ENCODE measurements around the gene IBA57. TPM values are rescaled to one million over a fixed set of nuclear protein-coding genes. Genes with fewer than 3 reads are reported as not detected.

Gene IBA57
- 4.1 to 6.6 TPM (median 5.9 TPM) in 5 replicates for total RNA-seq (2022; extraction: Qiagen RNA extraction)

GRCh38 chr1:228165372-228166169 is at the start of gene IBA57:
TSS of gene IBA57 (plus strand) at chr1:228165804. CDS start at chr1:228165817, 13 bp downstream.

GRCh38 chr1:228139931-228140723 is 25.5 kb upstream of the IBA57 start, which contains the start of gene GUK1:
TSS of gene GUK1 (plus strand) at chr1:228140279. CDS start at chr1:228140303, 24 bp downstream.

GRCh38 chr1:228149406-228150119 is 16.0 kb upstream of the IBA57 start, which contains the start of gene GJC2:
TSS of gene GJC2 (plus strand) at chr1:228149930. CDS start at chr1:228157759, 7,829 bp downstream.

GRCh38 chr1:228207851-228208821 is 42.5 kb downstream of the IBA57 start, which contains the start of gene OBSCN:
TSS of gene OBSCN (plus strand) at chr1:228208044. CDS start at chr1:228211784, 3,740 bp downstream.

Other genes starting within 250 kb of the IBA57 start
- gene WNT9A, start 217.9 kb upstream of the IBA57 start, total RNA-seq (2022; extraction: Qiagen RNA extraction), result 6.8 to 10.2 TPM (median 7.9 TPM) in 5 replicates
- 0.04 to 0.06 TPM in 2 of 5 replicates, not detected in the others for gene WNT3A, start 158.8 kb upstream of the IBA57 start, total RNA-seq (2022; extraction: Qiagen RNA extraction)
- gene ARF1, start 83.1 kb upstream of the IBA57 start, total RNA-seq (2022; extraction: Qiagen RNA extraction), result 374 to 460 TPM (median 440 TPM) in 5 replicates
- 29.4 to 41.3 TPM (median 39.2 TPM) in 5 replicates for gene C1orf35, start 62.5 kb upstream of the IBA57 start, total RNA-seq (2022; extraction: Qiagen RNA extraction)
- gene MRPL55, start 56.5 kb upstream of the IBA57 start, total RNA-seq (2022; extraction: Qiagen RNA extraction), result 76.4 to 92.1 TPM (median 83.8 TPM) in 5 replicates
- 116 to 157 TPM (median 153 TPM) in 5 replicates for gene GUK1, start 25.5 kb upstream of the IBA57 start, total RNA-seq (2022; extraction: Qiagen RNA extraction)
- gene GJC2, start 15.9 kb upstream of the IBA57 start, total RNA-seq (2022; extraction: Qiagen RNA extraction), result 0.09 to 0.58 TPM (median 0.41 TPM) in 5 replicates
- 4.5 to 5.5 TPM (median 4.9 TPM) in 5 replicates for gene OBSCN, start 42.2 kb downstream of the IBA57 start, total RNA-seq (2022; extraction: Qiagen RNA extraction)
- gene TRIM11, start 241.0 kb downstream of the IBA57 start, total RNA-seq (2022; extraction: Qiagen RNA extraction), result 26.5 to 38.2 TPM (median 35.1 TPM) in 5 replicates